HepG2 (cell line): ENCODE results near the gene MTREX. TPM values are rescaled to one million over a fixed set of nuclear protein-coding genes. Genes with fewer than 3 reads are reported as not detected.

ENCODE experiments used
- AHR ChIP-seq: IDR thresholded peaks from 2 replicates; pipeline ENCODE4 v1.6.1; 2018; ENCODE audit warnings: missing genetic modification reagents, missing compliant biosample characterization
- ARID2 ChIP-seq: sonication (generic); formaldehyde crosslinking; IDR thresholded peaks from 2 replicates; pipeline ENCODE4 v1.8.1; 2022; ENCODE audit warnings: mild to moderate bottlenecking, missing genetic modification reagents, borderline replicate concordance
- ASH2L ChIP-seq: fragments of 300-600, 200-600 bp; sonication (generic); IDR thresholded peaks from 2 replicates; pipeline ENCODE4 v1.7.0; 2017; ENCODE audit warnings: low read depth, mild to moderate bottlenecking, moderate library complexity, mixed read lengths, low read length; ENCODE audit not compliant: insufficient read length
- ATF7 ChIP-seq, 2 experiments: fragments of 450-650 bp in 1 of 2; sonication (generic) in 1 of 2; formaldehyde crosslinking in 1 of 2; IDR thresholded peaks; 2 replicates each; pipeline versions ENCODE4 v1.4.0 to v1.6.1; 2016 to 2020; ENCODE audit warnings: antibody characterized with exemption in 1 of 2, mild to moderate bottlenecking in 1 of 2, missing genetic modification reagents in 1 of 2
- BORCS8-MEF2B ChIP-seq: sonication (generic); formaldehyde crosslinking; IDR thresholded peaks from 2 replicates; pipeline ENCODE4 v1.8.0; 2022; ENCODE audit warnings: mild to moderate bottlenecking, missing genetic modification reagents
- CC2D1A ChIP-seq: sonication (generic); formaldehyde crosslinking; IDR thresholded peaks from 2 replicates; pipeline ENCODE4 v1.8.1; 2023; ENCODE audit warnings: mild to moderate bottlenecking, missing genetic modification reagents
- DRAP1 ChIP-seq: IDR thresholded peaks from 2 replicates; pipeline ENCODE4 v1.6.1; 2016; ENCODE audit warnings: missing genetic modification reagents, missing compliant biosample characterization
- EEA1 ChIP-seq: sonication (generic); formaldehyde crosslinking; IDR thresholded peaks from 2 replicates; pipeline ENCODE4 v1.5.1; 2020; ENCODE audit warnings: mild to moderate bottlenecking, missing genetic modification reagents, borderline replicate concordance
- EZH2 ChIP-seq: conservative IDR thresholded peaks from 2 replicates; pipeline ENCODE4 v1.6.1; 2012; ENCODE audit warnings: mild to moderate bottlenecking, low read depth, low read length, moderate library complexity
- HDAC2 ChIP-seq: sonication (generic); formaldehyde crosslinking; IDR thresholded peaks from 2 replicates; pipeline ENCODE4 v1.4.0; 2020; ENCODE audit warnings: missing genetic modification reagents
- HOXA3 ChIP-seq: sonication (generic); formaldehyde crosslinking; IDR thresholded peaks from 2 replicates; pipeline ENCODE4 v1.5.0; 2020; ENCODE audit warnings: missing genetic modification reagents
- MIER3 ChIP-seq: IDR thresholded peaks from 2 replicates; pipeline ENCODE4 v1.6.1; 2016; ENCODE audit warnings: missing compliant biosample characterization, borderline replicate concordance
- MTA3 ChIP-seq: sonication (generic); formaldehyde crosslinking; IDR thresholded peaks from 2 replicates; pipeline ENCODE4 v1.4.0; 2020; ENCODE audit warnings: missing genetic modification reagents
- NCOA5 ChIP-seq: sonication (generic); formaldehyde crosslinking; IDR thresholded peaks from 2 replicates; pipeline ENCODE4 v1.4.0; 2020; ENCODE audit warnings: missing genetic modification reagents
- NFYB ChIP-seq: sonication (generic); formaldehyde crosslinking; IDR thresholded peaks from 2 replicates; pipeline ENCODE4 v1.4.0; 2020; ENCODE audit warnings: missing genetic modification reagents
- POLR2G ChIP-seq: fragments of 200-400 bp; formaldehyde crosslinking; IDR thresholded peaks from 2 replicates; pipeline ENCODE4 v1.6.1; 2018; ENCODE audit warnings: mild to moderate bottlenecking, low read depth, low read length, moderate library complexity
- RXRB ChIP-seq: IDR thresholded peaks from 2 replicates; pipeline ENCODE4 v1.6.1; 2016; ENCODE audit warnings: borderline replicate concordance, missing genetic modification reagents, missing compliant biosample characterization
- SMAD9 ChIP-seq: sonication (generic); formaldehyde crosslinking; IDR thresholded peaks from 2 replicates; pipeline ENCODE4 v1.5.1; 2020; ENCODE audit warnings: mild to moderate bottlenecking, missing genetic modification reagents
- SMARCE1 ChIP-seq: fragments of 450-650 bp; IDR thresholded peaks from 2 replicates; pipeline ENCODE4 v1.6.1; 2017; ENCODE audit warnings: borderline replicate concordance
- SRY ChIP-seq: sonication (generic); formaldehyde crosslinking; IDR thresholded peaks from 2 replicates; pipeline ENCODE4 v1.8.0; 2022; ENCODE audit warnings: mild to moderate bottlenecking, missing genetic modification reagents
- TFE3 ChIP-seq: IDR thresholded peaks from 2 replicates; pipeline ENCODE4 v1.6.1; 2016
- UBTF ChIP-seq: sonication (generic); formaldehyde crosslinking; IDR thresholded peaks from 2 replicates; pipeline ENCODE4 v1.4.0; 2020; ENCODE audit warnings: mild to moderate bottlenecking, missing genetic modification reagents
- ZC3H4 ChIP-seq: sonication (generic); formaldehyde crosslinking; IDR thresholded peaks from 2 replicates; pipeline ENCODE4 v1.4.0; 2020; ENCODE audit warnings: missing genetic modification reagents, borderline replicate concordance
- ZFP36L1 ChIP-seq: sonication (generic); formaldehyde crosslinking; IDR thresholded peaks from 2 replicates; pipeline ENCODE4 v1.8.0; 2022; ENCODE audit warnings: mild to moderate bottlenecking, missing genetic modification reagents, moderate library complexity
- ZNF367 ChIP-seq: sonication (generic); formaldehyde crosslinking; IDR thresholded peaks from 2 replicates; pipeline ENCODE4 v1.4.0; 2020; ENCODE audit warnings: missing genetic modification reagents, borderline replicate concordance
- ZNF569 ChIP-seq: sonication (generic); formaldehyde crosslinking; IDR thresholded peaks from 2 replicates; pipeline ENCODE4 v1.5.0; 2020; ENCODE audit warnings: mild to moderate bottlenecking, missing genetic modification reagents, moderate library complexity, borderline replicate concordance
- ZNF761 ChIP-seq: sonication (generic); formaldehyde crosslinking; conservative IDR thresholded peaks from 2 replicates; pipeline ENCODE4 v1.4.0; 2020; ENCODE audit warnings: mild to moderate bottlenecking, missing genetic modification reagents
- polyA plus RNA-seq, 8 experiments: library from polyadenylated mRNA; depleted of rRNA in 3 of 8; stranded (reverse) in 7 of 8; unstranded in 1 of 8; fragments of >200 nt; fragmentation: Illumina TruSeq in 4 of 8; extraction: Trizol in 4 of 8; gene quantifications; 2 replicates each; pipeline versions ENCODE4 v1.2.1 to v1.2.3, GENCODE V29; 2011 to 2016; ENCODE audit warnings: low read depth in 4 of 8, missing spikeins in 1 of 8, mixed read lengths in 1 of 8; ENCODE audit not compliant: insufficient read depth in 1 of 8
- total RNA-seq, 5 experiments: library from RNA; depleted of rRNA; stranded (reverse); fragments of >200 nt; fragmentation: Illumina TruSeq; extraction: Trizol; gene quantifications; 2 replicates each; pipeline ENCODE4 v1.2.3, GENCODE V29; 2016; ENCODE audit warnings: low read depth in 1 of 5
- TF ChIP-seq, protein P1 (sequence below): sonication (generic); formaldehyde crosslinking; IDR thresholded peaks from 2 replicates; pipeline ENCODE4 v1.4.0; 2020; ENCODE audit warnings: low read depth, mild to moderate bottlenecking, missing genetic modification reagents

MTREX gene
- total and polyA plus RNA-seq, 2 of the 13 experiments (the other 11 are each of a cell fraction or from before 2014, with no cell fraction given): 16.4 to 91.5 TPM

DNA sequence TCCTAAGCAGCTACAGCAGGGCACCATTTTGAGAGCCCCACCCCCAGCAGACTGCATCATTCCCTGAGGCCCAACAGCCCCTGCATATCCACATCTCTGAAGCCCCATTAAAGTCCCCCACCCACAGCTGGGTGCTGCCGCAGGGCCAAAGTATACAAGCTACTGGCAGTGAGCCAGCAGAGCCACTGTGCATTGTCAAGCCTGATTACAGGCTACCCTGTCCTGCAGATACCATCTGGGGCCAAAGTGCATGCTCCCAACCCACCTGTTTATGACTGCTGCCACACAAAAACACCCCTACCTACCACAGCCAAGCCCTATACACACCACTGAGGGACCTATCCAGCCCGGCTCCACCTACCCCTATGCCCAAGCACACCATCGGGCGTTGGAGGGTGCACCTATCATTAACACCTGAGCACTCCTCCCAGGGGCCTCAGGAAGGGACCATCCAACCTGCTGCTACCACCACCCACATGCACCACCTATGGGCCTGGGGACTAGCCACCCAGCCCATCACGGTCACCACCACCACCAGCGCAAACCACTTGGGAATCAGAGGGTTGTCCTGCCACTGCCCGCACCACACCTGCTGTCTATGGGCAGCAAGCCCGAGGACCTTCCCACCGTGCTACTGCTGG is 121.9 kb downstream of the MTREX start (continued):
- no peak for TF ChIP-seq HDAC2
- TF ChIP-seq SRY: no peak
- no peak for TF ChIP-seq HOXA3 (CRISPR knock-in tag)
- no peak for TF ChIP-seq NCOA5 (CRISPR knock-in tag)
- TF ChIP-seq, protein P1, sequence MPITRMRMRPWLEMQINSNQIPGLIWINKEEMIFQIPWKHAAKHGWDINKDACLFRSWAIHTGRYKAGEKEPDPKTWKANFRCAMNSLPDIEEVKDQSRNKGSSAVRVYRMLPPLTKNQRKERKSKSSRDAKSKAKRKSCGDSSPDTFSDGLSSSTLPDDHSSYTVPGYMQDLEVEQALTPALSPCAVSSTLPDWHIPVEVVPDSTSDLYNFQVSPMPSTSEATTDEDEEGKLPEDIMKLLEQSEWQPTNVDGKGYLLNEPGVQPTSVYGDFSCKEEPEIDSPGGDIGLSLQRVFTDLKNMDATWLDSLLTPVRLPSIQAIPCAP (CRISPR knock-in tag): no peak
- TF ChIP-seq AHR (CRISPR knock-in tag): no peak
- TF ChIP-seq ZNF367: no peak
- no peak for TF ChIP-seq SMARCE1
- TF ChIP-seq ZNF569 (CRISPR knock-in tag): no peak
- TF ChIP-seq ARID2 (CRISPR knock-in tag): no peak
- TF ChIP-seq ASH2L: peak; percentile 19
- TF ChIP-seq RXRB (CRISPR knock-in tag): no peak
- TF ChIP-seq EEA1 (CRISPR knock-in tag): no peak
- TF ChIP-seq NFYB (CRISPR knock-in tag): no peak
- no peak for TF ChIP-seq TFE3 (CRISPR knock-in tag)
- no peak for TF ChIP-seq UBTF (CRISPR knock-in tag)
- TF ChIP-seq ZC3H4 (CRISPR knock-in tag): no peak
- no peak for TF ChIP-seq SMAD9 (CRISPR knock-in tag)
- TF ChIP-seq ZNF761 (CRISPR knock-in tag): no peak
- TF ChIP-seq POLR2G: peak; percentile 36; the same call in 1 of the 2 replicates
- TF ChIP-seq ATF7 (IDR thresholded peaks at IDR 0.05): no peak
- no peak for TF ChIP-seq ATF7 (CRISPR knock-in tag; IDR thresholded peaks at IDR 0.05)
- no peak for TF ChIP-seq EZH2
- TF ChIP-seq BORCS8-MEF2B: no peak
- TF ChIP-seq MIER3 (CRISPR knock-in tag): no peak
- no peak for TF ChIP-seq DRAP1 (CRISPR knock-in tag)
- TF ChIP-seq ZFP36L1 (CRISPR knock-in tag): no peak
- no peak for TF ChIP-seq CC2D1A (CRISPR knock-in tag)
- no peak for TF ChIP-seq MTA3 (CRISPR knock-in tag)
